ENCODE measurements around the gene POLR2L.

The POLR2L gene

GRCh38 chr11:824942-825341, 17.4 kb downstream of the POLR2L start:
- DNase-seq, result no peak

GRCh38 chr11:824292-824880, 17.9 kb downstream of the POLR2L start:
- peak; percentile 74 for DNase-seq

- DNase-seq, result peak; percentile 63
Measured at GRCh38 chr11:823441-824291, 18.7 kb downstream of the POLR2L start.

- no peak for DNase-seq
Measured at GRCh38 chr11:821512-822371, 20.6 kb downstream of the POLR2L start.

- DNase-seq, result no peak
Measured at GRCh38 chr11:820655-821511, 21.4 kb downstream of the POLR2L start.

GRCh38 chr11:819943-820649, 22.2 kb downstream of the POLR2L start:
- DNase-seq, result peak; percentile 68

- DNase-seq, result peak; percentile 81
Measured at GRCh38 chr11:819129-819931, 23.0 kb downstream of the POLR2L start.

GRCh38 chr11:818396-819128, 23.8 kb downstream of the POLR2L start, which contains the start of gene PNPLA2:
PNPLA2 (plus strand) TSS chr11:818914; CDS start chr11:819719, 805 bp downstream.
- DNase-seq, result no peak

- DNase-seq, result no peak
Measured at GRCh38 chr11:816433-816779, 25.9 kb downstream of the POLR2L start.

GRCh38 chr11:815675-816432, 26.5 kb downstream of the POLR2L start:
- no peak for DNase-seq

- DNase-seq, result no peak
Measured at GRCh38 chr11:813456-814096, 28.8 kb downstream of the POLR2L start.

GRCh38 chr11:813072-813455, 29.3 kb downstream of the POLR2L start:
- no peak for DNase-seq

GRCh38 chr11:812390-812789, 29.9 kb downstream of the POLR2L start:
- DNase-seq, result no peak

GRCh38 chr11:811446-812245, 30.7 kb downstream of the POLR2L start:
- no peak for DNase-seq

GRCh38 chr11:810040-810567, 32.2 kb downstream of the POLR2L start:
- no peak for DNase-seq

GRCh38 chr11:809287-810039, 32.9 kb downstream of the POLR2L start, which contains the start of gene RPLP2:
RPLP2 (plus strand) TSS chr11:809967; CDS start chr11:810235, 268 bp downstream.
- peak; percentile 87 for DNase-seq

Measured in NCI-H510A (cell line).